Measurements from ENCODE around the gene TOE1.
A peak's percentile ranks its signal among the peaks of the same experiment; 100 is the strongest.

The TOE1 gene

GRCh38 chr1:45337630-45338325 lies 2.2 kb upstream of the TOE1 start:
- H3K27me3 ChIP-seq (ENCODE audit: insufficient read depth, low read length): no peaks in the 10 kb centered on the region
- H4K20me1 ChIP-seq (ENCODE audit: insufficient read depth, low read length): no peaks in the 10 kb centered on the region
- no peaks in the 10 kb centered on the region for H3F3A ChIP-seq (ENCODE audit: insufficient read depth, low read length)
- no peak overlapping the region for H3K27ac ChIP-seq (ENCODE audit: low read depth, low read length, poor library complexity, severe bottlenecking)
- H2AFZ ChIP-seq (ENCODE audit: low read length): no peak overlapping the region
- no peak overlapping the region for H3K9ac ChIP-seq (ENCODE audit: low read length)
- TF ChIP-seq CTCF (IDR thresholded peaks at IDR 0.05; ENCODE audit: low read length): no peak
- TF ChIP-seq EZH2 (IDR thresholded peaks at IDR 0.05; ENCODE audit: borderline replicate concordance, low read length): no peak
- peaks cover 33% of the 10 kb centered on the region for H3K4me1 ChIP-seq (ENCODE audit: insufficient read depth, low read length, severe bottlenecking)
- peaks cover 5% of the 10 kb centered on the region for H3K79me2 ChIP-seq (ENCODE audit: insufficient read depth, low read length)
- H3K36me3 ChIP-seq (ENCODE audit: insufficient read depth, low read length): peaks cover 31% of the 10 kb centered on the region
- no peak overlapping the region for H3K4me3 ChIP-seq (ENCODE audit: low read depth, low read length, poor library complexity, severe bottlenecking)
- H3K9me3 ChIP-seq (ENCODE audit: low read length): no peaks in the 10 kb centered on the region
- no peaks in the 10 kb centered on the region for H3K9me2 ChIP-seq (ENCODE audit: low read depth, low read length)
- H3K4me2 ChIP-seq (ENCODE audit: low read length): no peak overlapping the region

GRCh38 chr1:45340816-45341466 lies 971 bp downstream of the TOE1 start:
- H4K20me1 ChIP-seq (ENCODE audit: insufficient read depth, low read length): no peaks in the 10 kb centered on the region
- TF ChIP-seq CTCF (IDR thresholded peaks at IDR 0.05; ENCODE audit: low read length) (peak; percentile 17; the same call in 1 of the 2 replicates), EZH2 (IDR thresholded peaks at IDR 0.05; ENCODE audit: borderline replicate concordance, low read length) (no peak)
- no peaks in the 10 kb centered on the region for H3F3A ChIP-seq (ENCODE audit: insufficient read depth, low read length)
- H3K4me2 ChIP-seq (ENCODE audit: low read length): peak overlapping the region; percentile 99
- no peaks in the 10 kb centered on the region for H3K9me3 ChIP-seq (ENCODE audit: low read length)
- H3K27ac ChIP-seq (ENCODE audit: low read depth, low read length, poor library complexity, severe bottlenecking): peak overlapping the region; percentile 84
- H3K36me3 ChIP-seq (ENCODE audit: insufficient read depth, low read length): peaks cover 51% of the 10 kb centered on the region
- H3K27me3 ChIP-seq (ENCODE audit: insufficient read depth, low read length): no peaks in the 10 kb centered on the region
- H3K9ac ChIP-seq (ENCODE audit: low read length): peak overlapping the region; percentile 99
- peaks cover 5% of the 10 kb centered on the region for H3K79me2 ChIP-seq (ENCODE audit: insufficient read depth, low read length)
- peaks cover 24% of the 10 kb centered on the region for H3K4me1 ChIP-seq (ENCODE audit: insufficient read depth, low read length, severe bottlenecking)
- peak overlapping the region; percentile 99 for H3K4me3 ChIP-seq (ENCODE audit: low read depth, low read length, poor library complexity, severe bottlenecking)
- no peaks in the 10 kb centered on the region for H3K9me2 ChIP-seq (ENCODE audit: low read depth, low read length)
- no peak overlapping the region for H2AFZ ChIP-seq (ENCODE audit: low read length)

- H3K27ac ChIP-seq (ENCODE audit: low read depth, low read length, poor library complexity, severe bottlenecking): no peak overlapping the region
- no peak overlapping the region for H3K4me3 ChIP-seq (ENCODE audit: low read depth, low read length, poor library complexity, severe bottlenecking)
- H3K4me2 ChIP-seq (ENCODE audit: low read length): no peak overlapping the region
- H3K9me2 ChIP-seq (ENCODE audit: low read depth, low read length): no peaks in the 10 kb centered on the region
- no peaks in the 10 kb centered on the region for H3K27me3 ChIP-seq (ENCODE audit: insufficient read depth, low read length)
- H3K4me1 ChIP-seq (ENCODE audit: insufficient read depth, low read length, severe bottlenecking): peaks cover 13% of the 10 kb centered on the region
- no peaks in the 10 kb centered on the region for H3F3A ChIP-seq (ENCODE audit: insufficient read depth, low read length)
- no peak overlapping the region for H3K9ac ChIP-seq (ENCODE audit: low read length)
- H3K36me3 ChIP-seq (ENCODE audit: insufficient read depth, low read length): peaks cover 45% of the 10 kb centered on the region
- H3K9me3 ChIP-seq (ENCODE audit: low read length): no peaks in the 10 kb centered on the region
- H3K79me2 ChIP-seq (ENCODE audit: insufficient read depth, low read length): peaks cover 5% of the 10 kb centered on the region
- TF ChIP-seq EZH2 (IDR thresholded peaks at IDR 0.05; ENCODE audit: borderline replicate concordance, low read length): no peak
- no peak for TF ChIP-seq CTCF (IDR thresholded peaks at IDR 0.05; ENCODE audit: low read length)
- H4K20me1 ChIP-seq (ENCODE audit: insufficient read depth, low read length): no peaks in the 10 kb centered on the region
- H2AFZ ChIP-seq (ENCODE audit: low read length): no peak overlapping the region
Measured at GRCh38 chr1:45344499-45344898, 4.5 kb downstream of the TOE1 start.

Data from OCI-LY1 (cell line).